ENCODE data around the gene HIGD1B.

Gene HIGD1B

GRCh38 chr17:44880062-44880461 lies 32.4 kb downstream of the HIGD1B start:
- no peak for FAIRE-seq

GRCh38 chr17:44881145-44881544 lies 33.5 kb downstream of the HIGD1B start:
- no peak for FAIRE-seq

GRCh38 chr17:44884941-44885340 lies 37.3 kb downstream of the HIGD1B start:
- FAIRE-seq: no peak

- FAIRE-seq: no peak
Observed at GRCh38 chr17:44887016-44887415, 39.3 kb downstream of the HIGD1B start.

- FAIRE-seq: no peak
Observed at GRCh38 chr17:44887971-44888954, 40.6 kb downstream of the HIGD1B start.

GRCh38 chr17:44889003-44889402 lies 41.3 kb downstream of the HIGD1B start:
- FAIRE-seq: no peak

GRCh38 chr17:44892250-44892649 lies 44.6 kb downstream of the HIGD1B start:
- FAIRE-seq: no peak

GRCh38 chr17:44894642-44895041 lies 47.0 kb downstream of the HIGD1B start:
- FAIRE-seq: no peak

- no peak for FAIRE-seq
Observed at GRCh38 chr17:44898768-44899073, 51.0 kb downstream of the HIGD1B start.

- FAIRE-seq: peak; percentile 82
Observed at GRCh38 chr17:44899074-44899782, 51.5 kb downstream of the HIGD1B start, which contains the start of gene EFTUD2. Gene EFTUD2, minus strand, starts transcription at chr17:44899445. Its CDS starts 4,924 bp downstream, at chr17:44894521.
